Keratinocyte (primary cell): ENCODE results near the gene THBD. TPM values are rescaled to one million over a fixed set of nuclear protein-coding genes. Genes with fewer than 3 reads are reported as not detected.

Experiments used
- DNase-seq: peaks from one replicate; pipeline ENCODE4 v3.0.0-alpha.2; 2011; ENCODE audit warnings: low read depth, missing footprints, low spot score
- FAIRE-seq: peaks from 2 replicates; lab custom pipeline; 2011; peaks lifted over from hg19 to GRCh38; lab: Jason Lieb, UNC
- H2AFZ ChIP-seq: 2 replicates; pipeline ENCODE4 v1.6.0; 2012; ENCODE audit warnings: low read length, control low read depth, inconsistent platforms; ENCODE audit not compliant: control insufficient read depth
- H3K27ac ChIP-seq: 2 replicates; pipeline ENCODE4 v1.5.1; 2011; ENCODE audit warnings: low read length; ENCODE audit not compliant: control insufficient read depth, insufficient read depth
- H3K27me3 ChIP-seq: 3 replicates; pipeline ENCODE4 v1.6.0; 2011; ENCODE audit warnings: low read length; ENCODE audit not compliant: control insufficient read depth, insufficient read depth; ENCODE audit errors: extremely low read depth
- H3K36me3 ChIP-seq, 2 experiments: 2 replicates in 1 of 2; 3 replicates in 1 of 2; pipeline ENCODE4 v1.5.1; 2011; ENCODE audit warnings: low read length in 2 of 2, mild to moderate bottlenecking in 1 of 2; ENCODE audit not compliant: control insufficient read depth in 2 of 2, insufficient read depth in 2 of 2; ENCODE audit errors: extremely low read depth in 1 of 2
- H3K4me1 ChIP-seq: 3 replicates; pipeline ENCODE4 v1.5.1; 2011; ENCODE audit warnings: low read length; ENCODE audit not compliant: control insufficient read depth, insufficient read depth; ENCODE audit errors: extremely low read depth
- H3K4me2 ChIP-seq: 3 replicates; pipeline ENCODE4 v1.6.0; 2011; ENCODE audit warnings: low read depth, low read length; ENCODE audit not compliant: control insufficient read depth, insufficient read depth; ENCODE audit errors: extremely low read depth
- H3K4me3 ChIP-seq, 3 experiments: fragments of 200-600 bp in 1 of 3; sonication (generic) in 1 of 3; 2 replicates in 2 of 3; 3 replicates in 1 of 3; pipeline ENCODE4 v1.5.1; 2011 to 2016; ENCODE audit warnings: low read length in 3 of 3, mild to moderate bottlenecking in 3 of 3, control low read depth in 2 of 3, inconsistent platforms in 1 of 3, low read depth in 1 of 3, mixed read lengths in 1 of 3, mixed run types in 1 of 3, moderate library complexity in 1 of 3; ENCODE audit not compliant: control insufficient read depth in 2 of 3, insufficient read depth in 2 of 3; ENCODE audit errors: extremely low read depth in 1 of 3
- H3K79me2 ChIP-seq: 2 replicates; pipeline ENCODE4 v1.6.0; 2012; ENCODE audit warnings: low read length; ENCODE audit not compliant: control insufficient read depth, insufficient read depth
- H3K9ac ChIP-seq: 3 replicates; pipeline ENCODE4 v1.6.0; 2011; ENCODE audit warnings: low read length; ENCODE audit not compliant: control insufficient read depth, insufficient read depth; ENCODE audit errors: extremely low read depth
- H3K9me1 ChIP-seq: 3 replicates; pipeline ENCODE4 v1.6.0; 2011; ENCODE audit warnings: low read length; ENCODE audit not compliant: control insufficient read depth, insufficient read depth; ENCODE audit errors: extremely low read depth
- H3K9me3 ChIP-seq: 2 replicates; pipeline ENCODE4 v1.5.1; 2012; ENCODE audit warnings: low read depth, low read length; ENCODE audit not compliant: control insufficient read depth
- H4K20me1 ChIP-seq: 3 replicates; pipeline ENCODE4 v1.6.0; 2011; ENCODE audit warnings: low read length; ENCODE audit not compliant: control insufficient read depth, insufficient read depth; ENCODE audit errors: extremely low read depth
- EZH2 ChIP-seq: IDR thresholded peaks from one replicate; pipeline ENCODE4 v1.6.1; 2012; ENCODE audit warnings: inconsistent platforms, mild to moderate bottlenecking, low read length, moderate library complexity
- dilution Hi-C: fragments of 300-500 bp; cut with MboI; formaldehyde crosslinking; loops from one replicate; pipeline ENCODE4 v1.7.0; 2020; ENCODE audit warnings: low sequenced_read_pairs; ENCODE audit not compliant: extremely low pct_ligation_motif_present
- polyA plus RNA-seq, 5 experiments: library from polyadenylated mRNA; depleted of rRNA in 3 of 5; stranded (reverse) in 3 of 5; stranded (forward) in 1 of 5; unstranded in 1 of 5; fragments of >200 nt; gene quantifications; 1 replicate in 1 of 5; 2 replicates in 3 of 5; 3 replicates in 1 of 5; pipeline versions ENCODE4 v1.2.1 to v1.2.3, GENCODE V29; 2011 to 2012; ENCODE audit warnings: missing spikeins in 2 of 5, low read depth in 1 of 5, low replicate concordance in 1 of 5
- TF ChIP-seq, protein P1 (sequence below), 3 experiments: IDR thresholded peaks in 1 of 3; conservative IDR thresholded peaks in 1 of 3; optimal IDR thresholded peaks in 1 of 3; 2 replicates in 2 of 3; 3 replicates in 1 of 3; pipeline versions ENCODE3 to v1.5.1; 2011; ENCODE audit warnings: low read length in 3 of 3, mild to moderate bottlenecking in 3 of 3, moderate library complexity in 2 of 3, control low read depth in 1 of 3, inconsistent platforms in 1 of 3; ENCODE audit not compliant: insufficient read depth in 2 of 3; ENCODE audit errors: extremely low read depth in 1 of 3

Gene THBD
- polyA plus RNA-seq, 1 donor (not counting 4 experiments of a cell fraction or from before 2014, with no cell fraction given), result 4.7 TPM

DNA sequence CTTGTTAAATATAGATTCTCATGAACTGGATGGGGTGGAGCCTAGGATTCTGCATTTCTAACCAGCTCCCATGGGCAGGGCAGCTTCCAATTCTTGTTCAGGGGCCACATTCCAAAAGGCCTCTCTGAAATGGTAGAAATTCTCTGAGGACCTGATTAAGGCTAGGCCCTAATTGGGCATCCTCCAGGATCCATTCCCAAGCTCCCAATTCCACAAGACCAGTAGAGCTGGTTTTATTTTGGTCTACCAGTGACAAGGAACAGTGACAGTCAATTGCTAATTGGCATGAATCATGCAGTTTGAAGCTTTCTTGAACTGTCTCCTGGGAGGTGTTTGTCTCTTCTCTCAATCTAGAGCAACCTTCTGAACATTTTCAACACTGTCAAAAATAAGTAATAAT, 3.0 kb downstream of the THBD start:
- peak overlapping the region; percentile 46 for H3K4me2 ChIP-seq
- FAIRE-seq (peak; percentile 23), DNase-seq (no peak)
- H3K9me1 ChIP-seq, result no peaks in the 10 kb centered on the region
- no peaks in the 10 kb centered on the region for H3K9me3 ChIP-seq
- no peak overlapping the region for H3K9ac ChIP-seq
- H3K4me3 ChIP-seq, result peak overlapping the region in 1 of 3 experiments; percentile 24
- no peak overlapping the region for H3K27ac ChIP-seq
- H4K20me1 ChIP-seq, result no peaks in the 10 kb centered on the region
- no peaks in the 10 kb centered on the region for H3K27me3 ChIP-seq
- no peaks in the 10 kb centered on the region for H3K79me2 ChIP-seq
- TF ChIP-seq, protein P1, sequence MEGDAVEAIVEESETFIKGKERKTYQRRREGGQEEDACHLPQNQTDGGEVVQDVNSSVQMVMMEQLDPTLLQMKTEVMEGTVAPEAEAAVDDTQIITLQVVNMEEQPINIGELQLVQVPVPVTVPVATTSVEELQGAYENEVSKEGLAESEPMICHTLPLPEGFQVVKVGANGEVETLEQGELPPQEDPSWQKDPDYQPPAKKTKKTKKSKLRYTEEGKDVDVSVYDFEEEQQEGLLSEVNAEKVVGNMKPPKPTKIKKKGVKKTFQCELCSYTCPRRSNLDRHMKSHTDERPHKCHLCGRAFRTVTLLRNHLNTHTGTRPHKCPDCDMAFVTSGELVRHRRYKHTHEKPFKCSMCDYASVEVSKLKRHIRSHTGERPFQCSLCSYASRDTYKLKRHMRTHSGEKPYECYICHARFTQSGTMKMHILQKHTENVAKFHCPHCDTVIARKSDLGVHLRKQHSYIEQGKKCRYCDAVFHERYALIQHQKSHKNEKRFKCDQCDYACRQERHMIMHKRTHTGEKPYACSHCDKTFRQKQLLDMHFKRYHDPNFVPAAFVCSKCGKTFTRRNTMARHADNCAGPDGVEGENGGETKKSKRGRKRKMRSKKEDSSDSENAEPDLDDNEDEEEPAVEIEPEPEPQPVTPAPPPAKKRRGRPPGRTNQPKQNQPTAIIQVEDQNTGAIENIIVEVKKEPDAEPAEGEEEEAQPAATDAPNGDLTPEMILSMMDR (optimal IDR thresholded peaks at IDR 0.05 in 1 of 3, IDR thresholded peaks at IDR 0.05 in 1 of 3, conservative IDR thresholded peaks at IDR 0.05 in 1 of 3; ENCODE audit: extremely low read depth in 1 of 3, insufficient read depth in 2 of 3, low read length in 3 of 3), result no peak
- no peak for TF ChIP-seq EZH2
- H3K36me3 ChIP-seq, result no peaks in the 10 kb centered on the region
- H3K4me1 ChIP-seq, result peaks cover 19% of the 10 kb centered on the region
- dilution Hi-C loops, result loop anchor here (25.0 kb wide), 1 partner anchor 141 kb away; no protein-coding TSS in a partner anchor
- no peak overlapping the region for H2AFZ ChIP-seq

DNA sequence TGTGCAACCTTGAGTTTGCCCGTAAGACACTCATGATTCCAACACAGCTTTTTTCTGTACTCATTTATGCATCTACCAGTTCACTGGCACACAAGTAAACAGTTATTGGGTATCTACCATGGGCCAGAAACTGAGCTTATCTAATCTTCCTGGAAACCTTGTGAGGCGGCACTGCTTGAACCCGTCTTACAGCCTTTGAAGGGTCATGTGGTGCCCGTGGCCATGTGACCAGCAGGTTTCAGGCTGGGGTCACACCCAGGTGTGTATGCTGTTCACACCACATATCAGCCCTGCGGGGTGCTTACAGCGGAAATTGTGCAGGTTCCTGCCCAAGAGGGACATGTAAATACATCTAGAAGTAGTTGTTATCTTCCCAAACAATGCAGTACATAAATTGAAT, 6.1 kb downstream of the THBD start:
- H3K27ac ChIP-seq, result no peak overlapping the region
- dilution Hi-C loops, result loop anchor here (25.0 kb wide), 1 partner anchor 144 kb away; no protein-coding TSS in a partner anchor

More for the DNA sequence above, 6.1 kb downstream of the THBD start:
- peaks cover 19% of the 10 kb centered on the region for H3K4me1 ChIP-seq
- H3K4me2 ChIP-seq, result no peak overlapping the region
- H3K27me3 ChIP-seq, result peaks cover 5% of the 10 kb centered on the region
- TF ChIP-seq, protein P1 (optimal IDR thresholded peaks at IDR 0.05 in 1 of 3, IDR thresholded peaks at IDR 0.05 in 1 of 3, conservative IDR thresholded peaks at IDR 0.05 in 1 of 3; ENCODE audit: extremely low read depth in 1 of 3, insufficient read depth in 2 of 3, low read length in 3 of 3), result peak in 1 of 3 experiments; percentile 24
- no peak for TF ChIP-seq EZH2
- H4K20me1 ChIP-seq, result no peaks in the 10 kb centered on the region
- no peaks in the 10 kb centered on the region for H3K9me1 ChIP-seq
- no peak overlapping the region for H3K4me3 ChIP-seq
- H3K36me3 ChIP-seq, result no peaks in the 10 kb centered on the region
- H3K9me3 ChIP-seq, result no peaks in the 10 kb centered on the region
- FAIRE-seq (no peak), DNase-seq (no peak)
- H3K9ac ChIP-seq, result no peak overlapping the region
- H3K79me2 ChIP-seq, result no peaks in the 10 kb centered on the region
- no peak overlapping the region for H2AFZ ChIP-seq
